ENCODE results near the gene TNFRSF25. TPM values are rescaled to one million over a fixed set of nuclear protein-coding genes. Genes with fewer than 3 reads are reported as not detected.

TNFRSF25 gene
- total RNA-seq, 1 donor from 2014 or later, result 27.9 TPM

DNA sequence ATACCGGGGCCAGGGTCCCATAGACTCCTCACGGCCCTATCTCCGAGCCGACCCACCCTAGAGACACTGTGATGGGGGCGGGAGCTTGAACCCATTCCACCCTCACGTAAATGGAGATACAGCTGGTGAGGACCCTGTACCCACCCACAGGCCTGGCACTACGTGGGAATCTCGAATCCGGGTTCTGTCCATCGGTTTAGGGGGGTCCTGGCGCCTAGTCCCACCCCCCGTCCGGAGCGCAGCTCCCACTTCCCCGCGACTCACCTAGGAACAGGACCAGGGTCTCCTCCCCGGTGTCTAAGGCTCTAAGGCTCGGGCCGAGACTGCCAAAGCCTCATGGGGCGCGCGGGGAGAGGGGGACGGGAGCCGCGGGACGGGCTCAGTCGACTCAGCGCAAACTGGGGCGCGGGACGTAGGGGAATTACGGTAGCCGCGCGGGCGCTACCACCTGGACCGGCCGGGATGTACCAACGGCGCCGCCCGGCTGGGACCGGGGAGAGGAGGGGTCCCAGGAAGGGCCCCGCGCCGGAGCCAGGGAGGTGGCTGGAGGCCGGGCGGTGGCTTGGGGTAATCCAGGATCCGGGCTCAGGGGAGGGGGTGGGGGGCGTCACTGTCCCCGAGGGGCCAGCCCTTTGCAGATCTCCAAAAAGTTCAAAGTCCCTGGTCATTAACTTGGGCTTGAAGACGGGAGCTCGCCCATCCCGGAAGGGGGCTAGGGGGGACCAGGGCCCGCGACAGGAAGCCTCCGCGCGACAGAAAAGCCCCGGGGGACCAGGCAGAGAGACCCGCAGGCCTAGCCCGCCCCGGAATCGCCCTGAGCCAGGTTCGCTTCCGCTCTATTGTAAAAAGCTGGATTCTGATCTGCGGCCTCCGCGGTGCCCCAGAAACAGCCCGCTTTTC lies 24.5 kb upstream of the TNFRSF25 start:
- Mint-ChIP-seq H3K4me3 (ENCODE audit: unreplicated experiment) (peak overlapping the region; percentile 78), H3K27me3 (ENCODE audit: unreplicated experiment) (no peaks in the 10 kb centered on the region), H3K9me3 (ENCODE audit: unreplicated experiment) (no peaks in the 10 kb centered on the region), H3K36me3 (ENCODE audit: unreplicated experiment) (no peaks in the 10 kb centered on the region), H3K4me1 (ENCODE audit: unreplicated experiment) (peaks cover 62% of the 10 kb centered on the region), H3K27ac (ENCODE audit: unreplicated experiment) (peak overlapping the region; percentile 91)
- TF ChIP-seq, protein P1, sequence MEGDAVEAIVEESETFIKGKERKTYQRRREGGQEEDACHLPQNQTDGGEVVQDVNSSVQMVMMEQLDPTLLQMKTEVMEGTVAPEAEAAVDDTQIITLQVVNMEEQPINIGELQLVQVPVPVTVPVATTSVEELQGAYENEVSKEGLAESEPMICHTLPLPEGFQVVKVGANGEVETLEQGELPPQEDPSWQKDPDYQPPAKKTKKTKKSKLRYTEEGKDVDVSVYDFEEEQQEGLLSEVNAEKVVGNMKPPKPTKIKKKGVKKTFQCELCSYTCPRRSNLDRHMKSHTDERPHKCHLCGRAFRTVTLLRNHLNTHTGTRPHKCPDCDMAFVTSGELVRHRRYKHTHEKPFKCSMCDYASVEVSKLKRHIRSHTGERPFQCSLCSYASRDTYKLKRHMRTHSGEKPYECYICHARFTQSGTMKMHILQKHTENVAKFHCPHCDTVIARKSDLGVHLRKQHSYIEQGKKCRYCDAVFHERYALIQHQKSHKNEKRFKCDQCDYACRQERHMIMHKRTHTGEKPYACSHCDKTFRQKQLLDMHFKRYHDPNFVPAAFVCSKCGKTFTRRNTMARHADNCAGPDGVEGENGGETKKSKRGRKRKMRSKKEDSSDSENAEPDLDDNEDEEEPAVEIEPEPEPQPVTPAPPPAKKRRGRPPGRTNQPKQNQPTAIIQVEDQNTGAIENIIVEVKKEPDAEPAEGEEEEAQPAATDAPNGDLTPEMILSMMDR (IDR thresholded peaks at IDR 0.05), result peak; percentile 25
- DNase-seq (ENCODE audit: extremely low spot score, unreplicated experiment), result peak; percentile 90

DNA sequence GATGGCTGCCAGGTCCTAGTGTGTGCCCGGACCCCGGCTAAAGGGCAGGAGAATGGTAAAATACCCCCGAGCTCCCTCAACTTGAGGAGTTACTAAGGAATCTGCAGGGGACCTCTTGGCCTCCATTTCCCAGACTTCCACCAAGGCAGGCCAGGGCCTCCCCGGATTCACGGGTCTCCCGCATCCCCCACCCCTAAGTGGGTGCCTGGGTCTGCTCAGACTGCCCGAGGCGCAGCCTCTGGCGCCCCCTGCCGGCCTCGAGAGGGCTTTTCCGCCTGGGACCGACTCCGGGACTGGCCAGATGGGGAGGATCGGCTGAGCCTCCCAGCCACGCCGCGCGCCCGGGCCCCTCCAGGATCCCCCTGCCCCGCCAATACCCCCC lies 23.8 kb upstream of the TNFRSF25 start:
- Mint-ChIP-seq H3K4me1 (ENCODE audit: unreplicated experiment) (peaks cover 62% of the 10 kb centered on the region), H3K9me3 (ENCODE audit: unreplicated experiment) (no peaks in the 10 kb centered on the region), H3K36me3 (ENCODE audit: unreplicated experiment) (no peaks in the 10 kb centered on the region), H3K4me3 (ENCODE audit: unreplicated experiment) (peak overlapping the region; percentile 78), H3K27ac (ENCODE audit: unreplicated experiment) (peak overlapping the region; percentile 44), H3K27me3 (ENCODE audit: unreplicated experiment) (no peaks in the 10 kb centered on the region)
- TF ChIP-seq, protein P1 (IDR thresholded peaks at IDR 0.05), result peak; percentile 93
- peak; percentile 94 for DNase-seq (ENCODE audit: extremely low spot score, unreplicated experiment)

DNA sequence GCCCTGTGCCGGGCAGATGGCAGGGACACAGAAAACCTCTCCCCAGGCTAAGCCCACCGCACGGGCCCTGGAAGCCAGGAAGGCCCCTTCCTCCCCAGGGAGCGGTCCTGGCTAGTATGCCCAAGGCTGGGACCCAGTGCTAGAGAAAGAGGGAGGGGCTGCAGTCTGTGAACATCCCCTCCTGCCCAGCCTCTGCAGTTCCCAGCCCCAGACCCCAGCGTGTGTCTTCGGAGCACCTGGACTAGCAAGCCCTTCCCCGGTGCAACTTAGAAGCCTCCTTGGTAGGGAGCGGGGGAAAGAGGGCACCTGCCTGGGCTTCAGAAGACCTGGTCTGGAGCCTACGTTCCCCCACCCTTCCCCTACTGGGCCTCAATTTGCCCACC lies 23.4 kb upstream of the TNFRSF25 start:
- H3K27ac Mint-ChIP-seq (ENCODE audit: unreplicated experiment), result no peak overlapping the region
- peak overlapping the region; percentile 78 for H3K4me3 Mint-ChIP-seq (ENCODE audit: unreplicated experiment)
- TF ChIP-seq, protein P1 (IDR thresholded peaks at IDR 0.05), result no peak
- no peaks in the 10 kb centered on the region for H3K36me3 Mint-ChIP-seq (ENCODE audit: unreplicated experiment)
- H3K4me1 Mint-ChIP-seq (ENCODE audit: unreplicated experiment), result peaks cover 66% of the 10 kb centered on the region
- H3K9me3 Mint-ChIP-seq (ENCODE audit: unreplicated experiment), result no peaks in the 10 kb centered on the region
- DNase-seq (ENCODE audit: extremely low spot score, unreplicated experiment), result no peak
- no peaks in the 10 kb centered on the region for H3K27me3 Mint-ChIP-seq (ENCODE audit: unreplicated experiment)

DNA sequence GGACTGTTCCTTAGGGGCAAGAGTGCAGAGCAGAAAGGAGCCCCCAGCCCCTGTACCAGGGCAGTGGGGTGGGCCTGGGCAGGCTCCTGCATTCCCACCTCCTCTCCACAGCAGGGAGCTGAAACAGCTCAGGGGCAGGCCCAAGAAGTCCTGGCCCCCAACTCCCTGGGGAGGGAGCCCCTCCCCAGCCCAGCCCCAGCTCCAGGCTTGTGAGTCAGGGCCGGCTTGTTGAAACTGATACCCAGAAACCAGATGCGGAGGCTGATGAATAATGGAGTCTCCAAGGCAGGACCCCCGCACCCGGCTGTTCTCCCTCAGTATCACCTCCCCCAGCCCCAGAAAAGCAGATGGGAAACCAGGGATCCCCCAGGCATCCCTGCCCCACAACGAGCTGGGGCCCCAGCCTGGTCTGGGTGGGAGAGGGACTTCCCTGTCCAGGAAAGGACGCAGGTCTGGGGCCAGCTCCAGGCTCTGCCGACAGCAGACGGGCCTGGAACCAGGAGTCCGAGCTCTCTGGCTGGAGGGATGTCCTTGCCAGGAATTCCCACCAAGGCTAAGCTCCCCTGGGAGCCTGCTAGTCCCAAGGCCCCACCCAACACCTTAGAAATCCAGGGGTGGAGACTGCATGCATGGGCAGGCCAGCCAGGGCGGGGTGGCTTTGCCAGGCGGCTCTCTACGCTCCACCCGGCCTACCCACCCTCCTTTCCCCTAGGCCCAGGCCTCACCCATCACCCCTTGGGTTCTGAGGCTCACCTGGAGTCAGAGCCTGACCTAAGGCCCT lies 22.8 kb upstream of the TNFRSF25 start:
- no peak for DNase-seq (ENCODE audit: extremely low spot score, unreplicated experiment)
- no peaks in the 10 kb centered on the region for H3K27me3 Mint-ChIP-seq (ENCODE audit: unreplicated experiment)
- TF ChIP-seq, protein P1 (IDR thresholded peaks at IDR 0.05), result no peak
- peaks cover 68% of the 10 kb centered on the region for H3K4me1 Mint-ChIP-seq (ENCODE audit: unreplicated experiment)
- H3K4me3 Mint-ChIP-seq (ENCODE audit: unreplicated experiment), result no peak overlapping the region
- no peaks in the 10 kb centered on the region for H3K9me3 Mint-ChIP-seq (ENCODE audit: unreplicated experiment)
- no peaks in the 10 kb centered on the region for H3K36me3 Mint-ChIP-seq (ENCODE audit: unreplicated experiment)
- H3K27ac Mint-ChIP-seq (ENCODE audit: unreplicated experiment), result peak overlapping the region; percentile 70
